HG03097 (cell line): ENCODE results near the gene ZNF343.

ENCODE experiments used
- ATAC-seq: cut with Tn5 transposase; IDR thresholded peaks from one replicate; pipeline ENCODE4 v1.9.1; 2021; ENCODE audit not compliant: unreplicated experiment, low FRiP score

ZNF343 gene

DNA sequence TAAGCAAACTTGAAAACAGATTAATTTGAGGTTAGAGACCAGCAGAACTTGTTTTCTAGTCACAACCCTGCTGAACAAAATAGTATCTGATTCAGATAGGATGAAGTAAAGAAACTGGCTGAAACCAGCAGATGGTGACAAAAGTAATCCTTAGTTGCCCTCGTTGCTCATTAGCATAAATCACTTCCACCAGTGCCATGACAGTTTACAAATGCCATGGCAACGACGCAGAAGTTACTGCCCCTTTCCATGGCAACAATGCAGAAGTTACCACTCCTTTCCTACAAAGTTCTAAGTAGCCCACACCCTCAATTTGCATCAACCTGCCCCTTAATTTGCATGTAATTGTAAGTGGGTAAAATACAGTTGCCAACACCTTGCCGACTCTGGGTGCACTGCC, 61.9 kb downstream of the ZNF343 start:
- ATAC-seq = no peak
